C1 segment of cervical spinal cord (tissue), 14 donors: ENCODE measurements around the gene SNX1.
"Not testable (repeated sequence)": the region's sequence is repeated elsewhere in the genome, so short reads cannot be mapped to it uniquely, and the experiment has no call there.

Source experiments
- DNase-seq, 14 donors: peaks; one replicate each; lab custom pipeline; 2025; lab: John Stamatoyannopoulos, UW

SNX1 gene

DNA sequence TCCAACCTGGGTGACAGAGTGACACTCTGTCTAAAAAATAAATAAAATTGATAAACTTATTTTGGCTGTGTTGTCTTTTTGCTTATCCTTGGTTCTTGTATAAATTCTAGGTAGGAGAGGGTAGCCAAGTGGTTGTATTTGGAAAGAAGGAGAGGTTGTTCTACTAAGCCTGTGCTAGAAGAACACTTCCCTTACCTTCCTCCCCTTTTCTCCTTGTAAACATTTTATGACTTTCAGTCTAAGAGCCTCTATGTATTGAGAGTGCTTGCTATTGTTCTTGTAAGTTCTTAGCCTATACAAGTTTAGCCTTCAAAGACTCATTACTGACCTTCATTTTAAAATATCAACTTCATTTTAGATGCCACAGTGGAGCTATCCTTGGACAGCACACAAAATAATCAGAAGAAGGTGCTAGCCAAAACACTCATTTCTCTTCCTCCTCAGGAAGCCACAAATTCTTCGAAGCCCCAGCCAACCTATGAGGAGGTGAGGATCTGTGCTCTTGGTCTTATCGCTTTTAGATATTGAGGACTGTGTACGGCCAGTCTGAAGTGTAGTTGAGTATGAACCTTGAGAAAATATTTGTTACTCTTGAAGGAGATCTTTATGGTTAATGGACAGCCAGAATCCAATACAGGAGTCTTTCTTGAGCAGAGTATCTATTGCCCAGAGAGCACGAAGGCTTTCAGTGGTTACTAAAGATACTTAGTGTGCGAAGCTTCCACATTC lies 22.1 kb downstream of the SNX1 start:
- DNase-seq: no peak

DNA sequence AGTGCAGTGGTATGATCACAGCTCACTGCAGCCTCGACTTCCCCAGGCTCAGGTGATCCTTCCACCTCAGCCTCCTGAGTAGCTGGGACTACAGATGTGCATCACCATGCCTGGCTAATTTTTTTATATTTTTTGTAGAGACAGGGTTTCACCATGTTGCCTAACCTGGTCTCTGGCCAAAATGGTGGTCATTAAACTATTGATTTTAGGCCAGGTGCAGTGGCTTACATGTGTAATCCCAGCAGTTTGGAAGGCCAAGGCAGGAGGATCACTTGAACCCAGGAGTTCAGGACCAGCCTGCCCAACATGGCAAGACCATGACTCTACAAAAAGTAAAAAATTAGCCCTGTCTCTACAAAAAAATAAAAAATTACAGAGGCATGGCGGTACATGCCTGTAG lies 24.5 kb downstream of the SNX1 start:
- not testable (repeated sequence) for DNase-seq

DNA sequence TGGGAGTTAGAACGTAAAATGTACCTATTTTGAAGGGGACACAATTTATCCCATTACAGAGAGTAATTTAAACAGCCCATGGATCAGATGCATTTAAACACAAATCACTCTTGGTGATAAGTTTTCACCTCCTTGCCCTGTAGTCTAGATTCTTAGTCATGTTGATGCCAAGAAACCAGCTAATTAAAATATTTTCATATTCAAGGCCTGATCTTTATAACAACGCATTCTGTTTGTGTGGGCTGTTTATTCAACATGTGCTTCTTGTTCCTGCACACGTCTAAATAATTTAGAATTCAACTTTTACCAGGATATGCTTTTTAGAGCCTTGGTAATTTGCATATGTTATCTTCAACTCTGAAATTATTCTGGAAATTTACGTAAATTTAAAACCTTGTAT lies 25.8 kb downstream of the SNX1 start:
- DNase-seq: no peak

DNA sequence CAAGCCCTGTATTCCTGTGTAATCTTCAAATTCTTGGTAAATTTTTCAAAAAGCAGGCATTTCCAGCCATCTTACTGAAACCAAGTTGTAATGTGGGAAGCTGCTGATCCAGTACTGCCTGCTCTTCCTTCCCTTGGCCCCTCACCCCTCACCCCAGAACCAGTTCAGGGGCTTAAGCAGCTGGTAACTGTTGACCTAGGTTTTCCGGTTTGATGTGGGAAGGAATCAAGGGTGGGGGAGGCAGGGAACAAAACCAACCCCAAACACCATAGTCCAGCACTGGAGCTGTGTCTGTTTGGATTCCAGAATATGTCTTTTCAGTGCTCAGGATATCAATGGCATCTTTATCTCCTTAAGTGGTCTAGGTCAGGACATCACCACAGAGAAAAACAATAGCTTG lies 26.7 kb downstream of the SNX1 start:
- DNase-seq: peak in 5 of 14 donors; percentile 44 to 65 (median 53)

DNA sequence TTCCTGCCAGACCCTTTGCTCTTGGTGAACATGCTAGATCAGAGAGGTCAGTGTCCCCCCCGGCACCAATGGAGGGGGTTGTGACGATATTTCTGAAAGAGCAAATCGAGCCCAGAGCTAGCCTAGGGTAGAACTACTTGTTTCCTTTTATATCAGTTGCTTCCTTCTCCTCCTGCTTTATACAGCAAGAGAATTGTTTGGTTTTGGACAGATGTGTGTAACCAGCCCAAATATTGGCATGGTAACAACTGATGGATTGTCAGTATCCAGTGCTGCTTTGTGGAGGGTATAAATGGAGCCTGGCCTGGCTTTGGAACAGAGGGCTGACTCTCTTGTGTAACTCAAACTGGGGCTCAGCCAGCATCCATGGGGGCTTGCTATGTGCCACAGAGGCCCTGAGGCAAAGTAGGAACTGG lies 27.2 kb downstream of the SNX1 start:
- peak in 12 of 14 donors; percentile 23 to 87 (median 76) for DNase-seq

DNA sequence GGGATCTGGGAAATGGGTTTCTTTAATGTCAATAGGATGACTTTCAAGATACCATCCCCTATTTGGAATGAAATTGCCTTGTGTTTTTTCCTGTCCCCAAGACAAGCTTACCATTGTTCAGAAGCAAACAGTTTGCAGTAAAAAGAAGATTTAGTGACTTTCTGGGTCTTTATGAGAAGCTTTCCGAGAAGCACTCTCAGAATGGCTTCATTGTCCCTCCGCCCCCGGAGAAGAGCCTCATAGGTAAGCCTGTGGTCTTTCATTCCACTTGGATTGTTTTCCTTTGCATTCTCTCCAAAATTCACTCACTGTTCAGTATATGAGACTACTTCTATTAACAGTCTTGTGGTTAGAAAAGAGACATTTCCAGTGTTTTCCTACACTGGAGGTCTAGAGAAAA lies 30.2 kb downstream of the SNX1 start:
- no peak for DNase-seq

DNA sequence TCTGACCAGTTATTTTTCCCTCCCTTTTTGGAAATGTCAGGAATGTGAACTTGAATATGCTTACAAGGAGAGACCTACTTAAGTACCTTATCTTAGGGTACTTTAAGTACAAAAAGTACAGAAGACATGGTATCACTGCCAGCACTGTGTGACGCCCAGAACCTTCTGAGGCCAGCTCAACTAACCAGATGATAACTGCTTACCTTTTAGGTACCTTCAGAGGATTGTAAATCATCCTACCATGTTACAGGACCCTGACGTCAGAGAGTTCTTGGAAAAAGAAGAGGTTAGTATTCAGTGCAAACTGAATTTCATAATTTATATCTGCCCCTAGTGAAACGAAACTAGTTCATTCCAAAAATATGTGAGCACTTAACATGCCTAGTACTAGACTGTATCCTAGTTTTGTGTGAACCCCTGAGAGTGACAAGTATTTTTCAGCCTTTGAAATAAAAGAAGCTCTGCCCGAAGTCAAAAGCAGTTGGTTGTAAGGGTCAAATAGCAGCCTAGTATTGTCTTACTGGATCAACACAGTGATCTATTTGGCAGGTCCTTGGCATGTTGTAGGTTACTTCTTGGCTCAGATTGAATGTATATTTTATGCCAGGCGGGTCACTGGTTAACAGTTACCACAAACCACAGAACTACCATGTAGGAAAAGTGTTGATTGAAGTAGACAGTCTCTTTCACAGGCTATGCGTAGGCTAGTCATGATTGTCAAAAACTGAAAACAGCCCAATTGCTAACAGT lies 31.9 kb downstream of the SNX1 start:
- no peak for DNase-seq

DNA sequence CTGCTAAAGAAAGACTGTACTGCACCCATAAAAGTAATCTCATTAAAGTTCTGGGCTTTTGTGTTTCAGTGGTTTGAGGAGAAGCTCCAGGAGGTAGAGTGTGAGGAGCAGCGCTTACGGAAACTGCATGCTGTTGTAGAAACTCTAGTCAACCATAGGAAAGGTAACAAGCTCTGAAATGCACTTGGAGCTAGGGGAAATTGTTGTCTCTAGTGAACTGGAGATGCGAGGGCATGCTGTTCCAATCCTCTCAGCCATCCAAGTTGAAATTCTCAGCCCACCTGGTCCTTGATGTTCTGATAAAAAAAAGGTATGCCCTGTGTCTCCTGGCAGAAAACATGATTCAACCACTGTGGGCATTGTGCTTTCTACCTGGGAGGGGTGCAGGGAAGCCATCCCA lies 34.4 kb downstream of the SNX1 start:
- DNase-seq: no peak

DNA sequence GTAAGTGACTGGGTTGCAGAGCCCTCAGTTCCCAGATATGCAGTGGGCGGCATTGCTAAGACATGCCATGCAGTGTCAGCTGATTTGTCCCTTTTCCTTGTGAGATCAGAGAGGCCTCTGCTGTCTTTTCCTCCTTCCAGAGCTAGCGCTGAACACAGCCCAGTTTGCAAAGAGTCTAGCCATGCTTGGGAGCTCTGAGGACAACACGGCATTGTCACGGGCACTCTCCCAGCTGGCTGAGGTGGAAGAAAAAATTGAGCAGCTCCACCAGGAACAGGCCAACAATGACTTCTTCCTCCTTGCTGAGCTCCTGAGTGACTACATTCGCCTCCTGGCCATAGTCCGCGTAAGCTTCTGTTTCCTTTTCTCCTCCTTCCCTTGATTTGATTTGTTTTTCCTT lies 35.8 kb downstream of the SNX1 start:
- peak in 7 of 14 donors; percentile 25 to 45 (median 28) for DNase-seq

DNA sequence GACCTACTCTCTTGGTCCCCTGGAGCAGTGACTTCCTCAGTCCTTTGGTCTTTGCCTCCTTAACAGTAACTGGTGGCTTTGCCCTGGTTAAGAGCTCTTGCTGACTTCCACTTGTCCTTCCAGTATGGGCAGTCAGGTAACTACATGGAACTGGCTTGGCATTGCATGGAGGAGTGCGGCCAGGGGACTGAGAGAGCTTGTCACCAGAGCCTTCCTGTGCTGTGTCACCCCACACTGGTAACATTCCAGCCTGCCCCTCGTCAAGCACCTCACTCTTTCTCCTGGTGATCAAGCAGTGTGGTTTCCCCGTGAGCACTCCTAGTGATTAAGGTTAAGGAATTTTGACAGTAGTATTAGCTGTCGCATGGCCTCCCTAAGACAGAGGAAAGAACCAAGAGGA lies 36.4 kb downstream of the SNX1 start:
- DNase-seq: no peak

DNA sequence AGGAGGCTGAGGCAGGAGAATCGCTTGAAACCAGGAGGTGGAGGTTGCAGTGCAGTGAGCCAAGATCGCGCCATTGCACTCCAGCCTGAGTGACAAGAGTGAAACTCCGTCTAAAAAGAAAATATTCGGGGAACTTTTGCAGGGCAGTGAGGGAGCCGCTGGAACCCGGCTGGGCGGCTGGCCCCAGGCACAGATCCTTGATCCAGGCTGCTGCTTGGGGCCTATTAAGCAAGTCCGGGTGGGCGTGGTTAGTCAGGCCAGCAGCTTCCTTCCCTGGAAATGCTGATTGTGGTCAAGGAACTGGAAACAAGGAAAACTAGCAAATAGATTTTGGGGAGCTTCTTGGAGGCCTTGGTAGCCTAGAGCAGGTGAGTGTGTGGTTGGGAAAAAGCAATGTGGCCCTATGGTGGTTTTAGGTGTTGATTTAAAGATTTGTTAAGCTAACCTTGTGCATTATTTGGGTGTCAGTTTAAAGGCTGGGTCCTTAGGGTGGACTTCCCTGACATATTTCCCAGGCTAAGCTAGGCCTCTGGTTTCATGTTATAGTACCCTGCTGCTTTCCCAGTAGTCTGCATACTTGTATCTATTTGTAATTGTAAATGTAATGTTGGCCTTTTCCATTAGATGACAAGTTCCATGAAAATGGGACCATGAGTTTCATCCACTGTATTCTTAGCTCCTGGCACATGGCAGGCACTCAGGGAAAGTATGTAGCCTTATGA lies 38.0 kb downstream of the SNX1 start:
- DNase-seq: no peak

DNA sequence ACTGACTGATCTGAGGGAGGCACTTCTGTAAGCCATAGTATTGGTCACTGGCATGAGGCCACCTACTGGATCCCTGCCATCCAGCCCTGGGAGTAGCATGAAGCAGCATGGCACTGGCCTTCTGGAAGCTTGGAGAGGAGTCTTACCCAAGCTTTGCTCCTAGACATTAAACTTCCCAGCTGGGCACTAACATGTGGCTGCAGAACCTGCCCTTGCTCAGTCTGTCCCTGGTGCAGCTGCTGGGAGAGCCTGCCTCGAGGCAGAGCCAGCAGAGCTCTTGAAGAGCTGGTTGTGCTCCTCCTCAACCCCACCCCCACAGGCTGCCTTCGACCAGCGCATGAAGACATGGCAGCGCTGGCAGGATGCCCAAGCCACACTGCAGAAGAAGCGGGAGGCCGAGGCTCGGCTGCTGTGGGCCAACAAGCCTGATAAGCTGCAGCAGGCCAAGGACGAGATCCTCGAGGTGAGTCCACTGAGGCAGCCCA lies 38.6 kb downstream of the SNX1 start:
- DNase-seq: peak in 11 of 14 donors; percentile 22 to 83 (median 59)

DNA sequence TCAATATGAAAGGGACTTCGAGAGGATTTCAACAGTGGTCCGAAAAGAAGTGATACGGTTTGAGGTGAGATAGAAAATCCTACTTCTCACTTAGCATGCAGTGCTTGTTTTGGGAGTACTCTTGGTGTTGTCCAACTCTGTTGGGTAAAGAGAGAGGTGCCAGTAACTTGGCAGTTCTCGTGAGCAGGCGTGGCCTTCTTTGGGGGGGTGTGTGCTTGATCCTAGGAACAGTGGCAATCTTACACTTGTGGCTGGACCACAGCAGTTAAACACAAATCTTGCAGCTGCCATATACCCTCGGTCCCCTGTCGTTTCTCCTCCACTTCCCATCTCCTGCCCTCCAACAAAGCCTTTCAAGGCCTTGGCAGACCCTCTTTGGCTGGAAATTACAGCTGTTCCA lies 40.6 kb downstream of the SNX1 start:
- no peak for DNase-seq

DNA sequence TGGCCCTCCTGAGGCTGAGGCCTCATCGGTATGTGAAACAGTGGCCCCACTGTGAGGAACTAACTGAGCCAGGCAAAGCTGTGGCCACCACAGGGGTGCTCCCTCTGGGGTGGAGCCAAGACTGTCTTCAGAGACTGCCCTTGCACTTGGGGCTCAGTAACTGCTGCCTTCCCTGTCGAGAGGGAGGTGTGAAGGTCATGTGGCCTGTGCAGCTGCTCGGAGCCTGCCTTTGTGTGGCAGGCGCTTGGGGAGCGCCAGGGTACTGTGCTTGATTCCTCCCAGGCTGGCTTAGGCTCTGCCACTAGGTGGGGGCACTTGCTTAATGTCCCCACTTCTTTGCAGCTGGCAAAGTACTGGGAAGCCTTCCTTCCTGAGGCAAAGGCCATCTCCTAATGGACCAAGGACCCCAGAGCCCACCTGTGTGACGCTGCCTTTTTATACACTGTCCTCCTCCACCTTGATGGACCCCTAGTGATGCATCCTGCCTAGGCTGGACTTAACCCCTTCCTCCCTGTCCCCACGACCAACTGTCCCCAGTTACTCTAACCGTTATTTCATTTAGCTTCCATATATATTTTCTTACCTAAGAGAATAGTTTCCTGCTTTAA lies 41.5 kb downstream of the SNX1 start:
- peak in 8 of 14 donors; percentile 37 to 64 (median 46) for DNase-seq

DNA sequence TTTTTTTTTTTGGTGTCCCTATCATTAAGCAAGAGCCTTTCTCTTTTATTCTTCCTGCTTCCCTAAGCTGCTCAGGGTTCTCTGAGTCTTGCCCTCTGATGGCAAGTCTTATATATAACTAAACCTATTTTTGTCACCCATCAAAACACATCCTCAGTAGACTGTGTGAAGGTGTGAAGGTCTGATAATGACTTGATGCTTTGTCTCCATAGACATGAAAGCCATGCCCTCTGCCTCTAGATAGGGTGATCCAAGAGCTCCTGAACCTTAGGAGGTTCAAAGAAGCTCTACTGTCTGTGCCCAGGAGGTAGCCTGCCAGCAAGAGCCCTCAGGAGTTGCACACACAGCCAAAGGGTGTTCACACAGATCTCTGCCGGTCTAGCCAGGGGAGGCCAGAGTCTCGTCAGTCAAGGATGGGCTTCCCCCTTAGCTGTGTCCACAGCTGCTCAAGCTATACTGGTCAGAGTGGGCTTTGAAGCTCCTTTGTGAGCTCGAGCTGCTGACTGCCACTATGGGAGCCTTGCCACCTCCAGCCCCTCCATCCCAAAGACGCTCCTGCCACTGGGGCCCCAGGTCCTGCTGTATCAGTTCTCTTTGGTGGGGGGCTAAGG lies 42.7 kb downstream of the SNX1 start:
- no peak for DNase-seq

DNA sequence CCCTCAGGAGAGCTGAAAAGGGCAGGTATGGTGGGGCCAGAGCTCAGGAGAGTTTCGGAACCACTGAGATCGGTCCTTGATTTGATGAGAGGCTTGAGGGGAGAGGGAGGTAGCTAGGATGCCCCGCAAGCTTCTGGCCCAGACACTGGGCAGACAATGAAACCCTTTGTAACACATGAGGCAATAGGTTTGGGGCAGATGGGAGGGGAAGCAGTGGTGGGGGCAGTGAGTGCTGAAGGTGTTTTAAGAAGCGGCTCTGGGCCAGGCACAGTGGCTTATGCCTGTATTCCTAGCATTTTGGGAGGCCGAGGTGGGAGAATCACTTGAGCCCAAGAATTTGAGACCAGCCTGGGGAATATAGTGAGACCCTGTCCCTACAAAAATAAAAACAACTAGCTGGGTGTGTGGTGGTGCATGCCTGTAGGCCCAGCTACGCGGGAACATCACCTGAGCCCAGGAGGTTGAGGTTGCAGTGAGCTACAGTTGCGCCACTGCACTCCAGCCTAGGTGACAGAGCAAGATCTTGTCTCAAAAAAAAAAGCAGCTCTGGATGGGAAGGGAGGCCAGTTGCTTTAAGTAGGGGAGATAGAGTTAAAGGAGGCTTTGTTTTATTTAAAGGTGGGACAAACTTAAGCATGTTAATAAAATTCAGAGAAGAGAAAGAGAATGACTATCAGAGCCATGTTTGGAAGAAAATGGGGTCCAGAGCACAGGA lies 46.2 kb downstream of the SNX1 start:
- peak in 1 of 14 donors; percentile 27 for DNase-seq

DNA sequence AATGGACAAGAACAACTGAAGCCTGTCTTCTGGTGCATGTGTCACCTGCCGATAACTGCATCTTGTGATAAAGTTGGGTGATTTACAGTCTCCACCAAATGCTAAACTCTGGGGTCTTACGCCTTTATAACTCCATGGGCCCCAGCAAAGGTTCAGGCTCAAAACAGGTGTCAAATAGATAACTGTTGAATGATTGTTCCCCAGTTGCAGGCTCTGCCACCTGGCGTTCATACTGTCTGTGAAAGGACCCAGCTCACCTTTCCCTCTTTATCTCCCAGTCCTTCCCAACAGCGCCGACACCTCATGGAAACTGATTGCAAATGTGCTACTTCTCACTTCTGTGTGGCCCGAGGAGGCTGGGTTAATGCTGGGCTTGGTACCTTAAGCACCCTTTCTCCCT lies 47.5 kb downstream of the SNX1 start:
- no peak for DNase-seq

DNA sequence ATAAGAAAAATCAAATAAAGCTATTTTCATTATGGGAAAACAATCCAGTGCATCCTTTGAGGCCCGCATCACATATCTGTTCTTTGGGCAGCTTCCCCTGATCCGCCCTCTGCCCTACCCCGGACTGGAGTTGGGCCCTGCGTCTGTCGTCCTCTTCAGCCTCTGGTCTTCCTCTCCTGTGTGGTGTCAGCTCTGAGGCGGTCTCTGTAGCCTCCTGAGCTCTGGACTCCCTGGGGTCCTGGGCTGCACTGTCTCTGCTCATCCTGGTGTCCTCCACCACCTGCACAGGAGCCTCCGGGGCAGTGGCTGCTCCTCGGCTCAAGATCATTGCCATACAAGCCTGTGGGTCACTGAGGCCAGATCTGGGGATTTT lies 48.4 kb downstream of the SNX1 start:
- DNase-seq: no peak

DNA sequence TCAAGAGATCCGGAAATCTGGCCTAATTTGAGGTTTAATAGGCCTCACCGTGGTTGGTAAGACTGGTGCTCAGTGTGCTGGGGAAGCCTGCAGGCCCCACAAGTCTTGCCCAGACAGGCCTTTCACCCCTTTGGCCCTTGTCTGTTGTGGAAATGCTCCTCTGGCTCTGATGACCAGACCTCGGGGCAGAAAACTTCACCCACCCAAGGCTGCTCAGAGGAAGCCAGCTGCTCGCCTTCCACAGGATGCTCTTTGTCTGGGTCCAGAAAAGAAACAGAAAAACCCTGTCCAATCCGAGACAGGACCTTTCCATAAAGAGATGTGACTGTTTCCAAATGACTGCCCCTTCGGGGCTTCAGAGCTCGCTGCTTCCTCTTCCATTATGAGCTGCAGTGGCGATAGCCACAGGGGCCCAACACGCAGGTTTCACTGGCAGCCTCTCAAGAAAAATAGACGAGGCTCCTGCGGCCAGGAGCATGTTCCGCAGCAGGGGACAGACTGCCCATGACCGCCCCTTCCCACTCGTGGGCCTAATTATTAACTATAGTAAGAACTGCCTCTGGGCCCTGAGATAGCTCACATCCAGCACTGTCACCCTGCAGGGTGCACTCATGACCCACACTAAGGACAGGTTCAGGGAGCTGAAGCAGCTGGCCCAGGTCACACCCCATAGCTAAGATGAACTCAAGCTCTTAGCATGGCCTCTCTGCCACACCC lies 48.9 kb downstream of the SNX1 start:
- DNase-seq: peak in 6 of 14 donors; percentile 43 to 70 (median 52)

DNA sequence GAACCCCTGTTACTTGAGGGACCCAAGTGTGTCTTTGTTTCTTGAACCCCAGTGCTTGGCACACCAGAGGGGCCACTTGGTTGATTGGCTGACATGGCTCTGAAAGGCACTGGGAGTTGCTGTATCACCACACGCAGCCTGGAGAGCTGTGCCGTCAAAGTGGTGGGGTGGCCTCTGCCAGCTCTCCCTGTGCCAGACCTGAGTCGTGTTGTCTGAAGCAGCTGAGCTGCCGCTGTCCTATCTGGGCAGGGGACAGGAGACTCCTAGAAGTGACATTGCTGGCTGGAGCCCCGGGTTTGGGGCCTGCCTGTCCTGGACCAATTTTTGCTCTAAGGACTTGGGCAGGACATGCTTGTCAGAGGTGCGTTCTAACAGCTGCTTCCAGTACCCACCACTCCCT lies 50.3 kb downstream of the SNX1 start:
- peak in 2 of 14 donors; percentile 17 to 23 for DNase-seq
